GM21576 (cell line): ENCODE data around the gene GPX2.

Experiments
- ATAC-seq: cut with Tn5 transposase; IDR thresholded peaks from one replicate; pipeline ENCODE4 v1.9.1; 2021; ENCODE audit warnings: mild to moderate bottlenecking, moderate library complexity; ENCODE audit not compliant: unreplicated experiment

GPX2 gene

DNA sequence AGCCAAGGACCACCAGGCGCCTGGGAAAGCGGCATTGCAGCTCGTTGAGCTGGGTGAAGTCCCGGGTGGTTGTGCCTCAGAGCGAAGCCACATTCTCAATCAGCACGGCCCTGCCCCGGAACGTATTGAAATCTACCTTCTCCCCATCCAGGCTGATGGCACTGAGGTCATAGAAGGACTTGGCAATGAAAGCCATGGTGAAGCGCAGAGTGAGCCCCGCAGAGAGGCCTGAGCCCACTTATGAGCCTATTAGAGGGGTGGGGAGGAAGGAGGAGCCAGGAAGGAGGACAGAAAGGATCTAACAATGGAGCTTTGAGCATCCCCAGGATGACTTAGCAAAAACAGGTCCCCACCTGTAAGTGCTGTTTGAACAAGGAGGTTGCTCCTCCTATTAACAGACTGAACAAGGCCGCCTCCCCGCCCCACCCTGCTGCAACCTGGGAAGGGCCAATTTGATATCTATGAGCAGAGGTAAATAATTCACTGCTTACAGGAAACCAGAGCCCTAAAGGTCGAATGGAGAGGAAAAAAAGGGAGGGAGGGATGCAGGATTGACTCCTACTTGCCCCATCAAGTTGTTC, at the start of gene GPX2:
TSS of gene GPX2 (minus strand) at position 215 of the 581 bp plus-strand sequence. CDS start at position 196, 19 bp downstream.
- ATAC-seq, result no peak

DNA sequence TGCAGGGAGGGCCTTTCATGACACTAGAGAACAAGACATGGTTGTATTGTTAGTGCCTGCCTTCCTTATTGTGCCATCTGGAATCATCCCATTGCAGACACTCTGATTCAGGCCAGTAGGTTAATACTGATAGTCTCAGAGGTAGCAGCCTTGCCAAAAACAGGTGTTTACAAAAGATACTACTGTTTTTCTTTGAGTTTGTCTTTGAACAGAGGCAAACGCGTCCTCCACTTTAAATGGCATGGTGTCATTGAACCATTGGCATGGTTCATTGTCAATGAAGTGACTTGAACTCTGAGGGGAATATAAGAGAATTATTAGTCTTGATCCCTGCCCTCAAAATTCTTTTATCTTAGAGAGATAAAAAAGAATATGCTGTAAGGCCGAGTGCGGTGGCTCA, 48.4 kb upstream of the GPX2 start:
- no peak for ATAC-seq

DNA sequence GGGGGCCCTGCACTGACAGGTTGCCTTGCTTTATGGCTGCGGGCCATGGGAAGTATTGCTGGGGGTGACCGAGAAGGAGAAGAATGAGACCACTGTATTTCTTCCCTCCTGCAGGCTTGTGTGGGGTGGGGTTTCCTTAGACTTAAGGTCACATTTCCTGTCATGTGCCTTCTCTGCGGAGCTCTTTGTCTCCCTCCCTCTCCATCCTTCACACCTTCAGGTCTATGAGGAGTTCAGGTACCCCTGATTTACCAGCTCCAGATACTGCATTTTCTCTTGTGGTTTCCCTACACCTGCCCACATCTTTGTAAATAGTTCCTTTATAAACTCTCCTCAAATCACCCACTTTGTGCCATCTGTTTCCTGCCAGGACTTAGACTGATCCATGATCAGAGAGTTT, 47.8 kb upstream of the GPX2 start:
- ATAC-seq, result no peak

DNA sequence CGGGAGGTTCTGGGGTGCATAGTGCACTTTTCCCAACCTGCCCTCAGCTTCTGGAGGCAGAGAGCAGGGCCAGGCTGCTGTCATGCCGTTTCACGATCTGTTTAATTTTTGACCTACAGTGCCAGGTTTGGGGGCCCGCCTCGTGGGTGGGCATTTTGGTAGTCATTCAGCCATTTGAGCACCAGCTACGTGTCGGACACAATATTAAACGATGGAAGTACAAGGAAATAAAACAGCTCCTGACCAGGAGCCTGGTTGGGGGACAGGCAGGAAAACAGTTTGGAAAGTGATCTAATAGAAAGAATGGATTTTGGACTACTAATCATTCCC, 44.9 kb upstream of the GPX2 start:
- ATAC-seq, result no peak

DNA sequence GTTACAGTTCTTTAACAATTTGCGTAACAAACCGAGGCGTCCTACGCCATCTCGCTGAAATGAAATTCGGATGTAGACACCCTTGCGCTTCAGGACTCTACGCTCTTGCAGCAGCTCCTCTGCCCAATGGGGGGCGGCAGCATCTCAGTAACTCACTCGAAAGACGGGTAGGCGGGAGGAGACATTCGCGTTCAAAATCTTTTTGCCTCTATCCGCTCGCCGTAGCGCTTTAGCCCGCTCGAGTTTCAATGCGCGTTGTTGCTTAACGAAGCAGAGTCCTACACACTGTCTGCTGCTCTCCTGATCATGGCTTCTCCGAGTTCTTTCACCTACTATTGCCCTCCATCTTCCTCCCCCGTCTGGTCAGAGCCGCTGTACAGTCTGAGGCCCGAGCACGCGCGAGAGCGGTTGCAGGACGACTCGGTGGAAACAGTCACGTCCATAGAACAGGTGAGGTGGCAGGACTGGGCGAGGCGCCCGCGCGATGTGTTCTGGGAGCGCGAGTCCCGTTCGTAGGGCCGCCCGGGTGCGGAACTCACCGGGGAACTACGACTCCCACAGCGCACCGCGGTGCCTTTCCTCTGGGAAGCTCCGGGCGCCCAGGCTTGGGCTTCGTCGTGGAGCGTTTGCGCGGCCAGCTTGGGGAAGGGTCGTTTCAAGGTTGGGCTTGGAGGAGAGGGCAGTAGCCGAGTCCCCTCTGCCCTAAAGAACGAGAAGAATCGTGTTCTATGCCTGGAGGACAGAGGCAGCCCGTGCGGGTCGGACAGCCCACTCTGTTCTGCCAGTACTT, 44.3 kb upstream of the GPX2 start, which contains the start of gene FNTB:
TSS of gene FNTB (plus strand) at position 248 of the 790 bp plus-strand sequence. CDS start at position 307, 59 bp downstream.
- peak; percentile 84 for ATAC-seq

DNA sequence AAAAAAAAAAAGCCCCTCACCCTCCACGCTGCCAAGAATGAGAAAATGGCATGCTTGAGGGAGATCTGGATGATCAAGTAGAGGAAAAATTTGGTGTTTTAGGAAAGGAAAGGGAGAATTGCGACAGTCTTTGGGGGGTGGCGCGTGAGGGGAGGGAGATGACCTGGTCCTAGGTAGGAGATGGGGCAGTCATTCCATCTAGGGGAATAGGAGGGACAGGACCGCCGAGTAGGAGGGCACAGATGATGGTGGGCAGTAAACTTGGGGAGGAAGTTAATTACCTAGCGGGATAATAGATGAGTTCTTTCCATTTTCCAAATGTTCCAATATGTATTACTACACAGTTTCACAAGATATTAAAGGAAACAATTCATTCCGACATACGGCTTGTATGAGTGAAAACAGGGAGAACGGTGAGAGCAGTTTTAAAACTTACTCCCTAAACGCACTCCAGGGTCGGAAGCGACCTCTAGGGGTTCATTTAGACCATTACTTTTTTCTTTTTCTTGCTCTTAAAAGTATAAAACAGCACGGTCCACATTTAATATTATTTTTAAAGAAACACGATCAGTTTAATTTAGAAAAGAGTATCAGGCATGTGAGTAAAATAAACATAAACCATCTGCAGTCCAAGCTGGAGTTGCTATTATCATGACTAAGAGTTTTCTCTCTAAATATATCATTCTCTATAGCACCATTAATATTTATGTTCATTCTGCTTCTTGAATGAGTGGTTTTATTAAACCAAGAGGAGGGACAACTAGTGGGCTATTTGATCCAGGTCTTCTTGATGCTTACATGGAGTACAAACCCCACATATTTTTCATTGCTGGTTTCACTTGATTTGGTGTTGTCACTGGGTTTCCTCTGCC, 41.1 kb upstream of the GPX2 start:
- no peak for ATAC-seq

DNA sequence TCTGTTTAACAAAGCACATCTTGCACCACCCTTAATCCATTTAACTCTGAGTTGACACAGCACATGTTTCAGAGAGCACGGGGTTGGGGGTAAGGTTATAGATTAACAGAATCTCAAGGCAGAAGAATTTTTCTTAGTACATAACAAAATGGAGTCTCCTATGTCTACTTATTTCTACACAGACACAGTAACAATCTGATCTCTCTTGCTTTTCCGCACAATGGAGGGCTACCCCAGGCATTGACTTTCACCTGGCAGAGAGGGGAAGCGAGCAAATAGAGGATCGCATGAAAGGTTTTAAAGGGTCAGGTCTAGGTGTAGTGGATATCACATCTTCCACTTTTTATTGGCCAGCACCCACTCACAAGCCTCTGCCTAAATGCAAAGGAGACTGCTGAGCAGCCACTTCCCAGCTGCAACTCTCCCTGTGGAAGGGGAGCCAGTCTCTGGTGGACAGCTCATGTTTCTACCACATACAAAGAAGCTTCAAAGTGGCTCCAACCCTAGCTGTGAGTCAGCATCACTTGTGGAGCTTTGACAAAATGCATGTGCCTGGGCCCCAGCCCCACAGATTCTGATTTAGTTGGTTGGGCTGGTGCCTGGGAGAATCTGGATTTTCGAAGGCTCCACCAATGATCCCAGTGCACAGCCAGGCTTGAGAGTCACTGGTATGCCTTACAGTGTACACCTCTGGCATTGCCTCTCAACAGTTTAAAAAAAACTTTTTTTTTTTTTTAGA, 37.0 kb upstream of the GPX2 start:
- ATAC-seq, result no peak

DNA sequence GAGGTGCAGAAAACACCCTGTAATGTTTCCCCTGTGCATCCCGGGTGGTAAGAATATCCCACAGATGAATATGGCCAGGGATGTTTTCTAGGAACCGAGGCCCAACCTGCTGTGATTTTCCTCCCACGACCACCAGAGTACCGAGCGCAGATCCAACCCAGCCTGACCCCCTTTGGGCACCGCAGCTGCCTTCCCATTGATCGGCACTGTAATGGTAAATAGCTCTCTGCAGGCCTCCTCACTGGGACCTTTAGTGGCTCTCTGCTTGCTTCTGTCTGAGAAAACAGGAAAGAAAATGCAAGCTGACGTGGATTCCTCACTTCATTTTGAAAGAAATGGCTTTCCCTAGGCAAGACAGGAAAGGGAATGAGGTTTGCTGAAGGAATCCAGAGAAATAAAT, 32.0 kb upstream of the GPX2 start:
- ATAC-seq, result no peak

DNA sequence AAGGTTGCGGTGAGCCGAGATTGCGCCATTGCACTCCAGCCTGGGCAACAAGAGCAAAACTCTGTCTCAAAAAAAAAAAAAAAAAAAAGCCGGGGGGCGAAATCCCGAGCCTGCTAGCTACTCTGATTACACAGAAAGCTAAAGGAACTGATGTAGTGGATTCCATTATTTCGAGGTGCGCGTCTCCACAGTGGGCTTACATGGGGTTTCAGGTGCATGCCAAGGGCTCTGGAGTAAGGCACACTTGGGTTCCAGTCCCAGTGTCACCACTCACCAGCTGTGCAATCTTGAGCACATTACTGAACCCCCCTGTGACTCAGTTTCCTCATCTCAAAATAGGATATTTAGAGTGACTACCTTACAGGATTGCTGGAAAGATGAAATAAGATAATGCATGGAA, 31.3 kb upstream of the GPX2 start:
- no peak for ATAC-seq

DNA sequence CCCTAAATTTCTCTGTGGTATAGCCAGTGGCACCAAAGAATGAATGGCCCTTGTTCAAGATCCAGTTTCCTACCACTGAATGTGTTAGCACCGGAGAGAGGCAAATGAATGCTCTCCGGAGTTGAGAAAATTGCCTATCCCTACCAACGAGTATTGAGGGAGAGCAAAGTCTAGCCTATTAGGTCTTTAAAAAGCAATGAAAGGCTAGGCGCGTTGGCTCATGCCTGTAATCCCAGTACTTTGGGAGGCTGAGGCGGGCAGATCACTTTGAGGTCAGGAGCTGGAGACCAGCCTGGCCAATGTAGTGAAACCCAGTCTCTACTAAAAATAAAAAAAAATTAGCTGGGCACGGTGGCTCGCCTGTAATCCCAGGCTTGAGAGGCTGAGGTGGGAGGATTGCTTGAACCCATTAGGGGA, 30.5 kb upstream of the GPX2 start:
- ATAC-seq, result no peak

DNA sequence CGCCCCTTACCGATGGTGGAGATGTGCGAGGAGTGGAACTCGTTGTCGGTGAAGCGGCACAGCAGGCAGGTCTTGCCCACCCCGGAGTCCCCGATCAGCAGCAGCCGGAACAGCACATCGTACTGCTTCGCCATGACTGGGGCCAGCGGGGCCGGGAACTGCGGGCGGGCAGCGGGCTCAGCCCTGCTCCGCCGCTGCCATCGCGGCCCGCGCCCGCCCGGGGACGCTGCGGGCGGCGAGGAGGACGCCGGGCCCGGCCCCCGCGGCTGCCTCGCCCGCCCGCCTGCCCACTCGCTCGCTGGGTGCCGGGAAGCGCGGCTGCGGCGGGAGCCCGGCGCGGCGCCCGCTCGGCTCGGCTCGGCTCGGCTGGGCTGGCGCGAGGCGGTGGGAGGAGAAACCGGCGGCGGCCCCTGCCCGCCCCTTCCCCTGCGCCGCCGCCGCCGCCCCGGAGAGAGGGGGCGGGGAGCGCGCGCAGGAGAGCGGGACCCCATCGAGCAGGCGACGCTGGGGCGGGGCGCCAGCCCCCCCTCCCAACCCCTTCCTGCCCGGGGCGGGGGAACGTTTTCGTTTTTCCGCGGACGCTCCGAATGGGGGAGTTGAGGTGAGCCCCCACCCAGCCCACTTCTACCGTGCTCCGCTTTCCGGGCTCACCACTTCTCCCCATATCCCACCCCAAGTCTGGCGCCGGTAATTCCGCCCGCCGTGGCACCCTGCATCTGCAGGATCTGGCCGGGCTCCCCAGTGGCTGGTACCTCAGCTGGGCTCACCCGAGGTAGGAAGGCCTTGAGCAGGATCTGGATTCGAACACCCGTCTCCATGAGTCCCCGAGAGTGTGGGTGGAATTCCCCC, 29.6 kb upstream of the GPX2 start, which contains the start of gene RAB15:
TSS of gene RAB15 (minus strand) at position 394 of the 849 bp plus-strand sequence. CDS start at position 134, 260 bp downstream.
- no peak for ATAC-seq

DNA sequence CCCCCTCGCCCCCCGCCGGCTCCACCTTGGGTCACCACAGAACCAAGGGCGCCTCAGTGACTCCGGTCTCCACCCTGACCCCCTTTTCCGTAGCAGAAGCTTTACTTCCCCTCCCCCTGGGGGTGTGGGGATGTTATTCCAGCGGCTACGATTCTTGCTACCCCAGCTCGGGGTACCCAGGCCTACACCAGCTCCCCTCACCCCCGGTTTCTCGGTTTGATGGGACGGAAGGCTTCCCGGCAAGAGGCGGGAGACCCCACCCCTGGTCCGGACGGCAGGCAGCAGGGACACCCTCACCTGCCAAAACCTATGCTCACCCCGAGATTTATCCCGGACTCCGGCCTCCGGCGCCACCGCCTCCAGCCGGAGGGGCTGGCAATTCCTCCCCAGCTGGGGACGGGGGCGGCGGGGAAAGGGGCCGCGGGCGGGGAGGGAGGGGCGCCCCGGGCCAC, 29.0 kb upstream of the GPX2 start:
- no peak for ATAC-seq

DNA sequence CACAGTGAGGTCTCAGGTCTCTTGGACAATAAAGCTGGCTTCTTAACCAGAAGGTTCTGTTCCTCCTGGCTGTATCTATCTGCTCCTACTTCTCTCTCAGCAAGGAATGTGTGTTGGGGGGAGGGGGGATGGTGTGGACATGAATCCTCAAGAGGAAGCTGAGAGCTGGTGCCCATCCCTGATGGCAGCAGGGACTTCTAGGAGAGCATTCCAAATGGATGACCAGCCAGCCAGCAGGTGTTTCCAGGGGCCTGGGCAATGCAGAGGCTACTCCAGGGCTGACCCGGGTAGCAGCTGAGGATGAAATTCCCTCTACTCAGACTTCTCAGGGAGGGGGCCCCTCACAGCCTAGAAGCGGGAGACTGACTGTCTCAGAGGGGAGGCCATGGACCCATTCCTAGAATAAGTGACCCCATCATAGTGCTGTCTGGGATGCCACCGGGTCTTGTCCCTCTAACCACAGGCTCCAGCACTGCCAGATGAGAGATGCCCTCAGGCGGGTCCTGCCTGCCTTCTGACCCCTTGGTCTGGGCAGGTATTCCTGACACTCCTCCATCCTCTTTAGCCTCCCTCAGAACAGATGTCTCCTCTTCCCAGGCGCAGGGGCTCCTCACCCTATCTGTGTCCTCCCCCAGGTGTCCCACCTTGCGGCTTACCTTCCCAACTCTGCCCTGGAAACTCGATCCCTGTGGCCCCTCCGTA, 28.4 kb upstream of the GPX2 start:
- no peak for ATAC-seq

DNA sequence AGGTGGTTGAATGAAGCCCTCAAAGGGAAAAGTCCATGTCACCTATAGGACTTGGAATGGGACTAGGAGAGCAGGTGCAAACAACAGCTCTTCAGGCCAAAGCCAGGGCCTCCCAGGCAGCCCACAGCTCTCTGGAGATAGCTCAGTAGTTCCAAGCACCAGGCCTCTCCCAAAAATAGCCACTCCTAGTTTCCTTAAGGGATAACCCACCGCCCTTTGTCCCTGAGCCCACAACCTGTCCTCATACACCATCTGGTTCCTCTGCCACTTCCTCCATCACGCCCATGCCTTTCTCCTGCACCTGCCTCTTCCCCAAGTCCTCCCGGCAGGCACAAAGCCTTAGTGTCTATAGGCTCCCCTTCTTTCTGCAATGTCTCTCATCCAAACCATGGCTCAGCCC, 27.5 kb upstream of the GPX2 start:
- ATAC-seq, result no peak

DNA sequence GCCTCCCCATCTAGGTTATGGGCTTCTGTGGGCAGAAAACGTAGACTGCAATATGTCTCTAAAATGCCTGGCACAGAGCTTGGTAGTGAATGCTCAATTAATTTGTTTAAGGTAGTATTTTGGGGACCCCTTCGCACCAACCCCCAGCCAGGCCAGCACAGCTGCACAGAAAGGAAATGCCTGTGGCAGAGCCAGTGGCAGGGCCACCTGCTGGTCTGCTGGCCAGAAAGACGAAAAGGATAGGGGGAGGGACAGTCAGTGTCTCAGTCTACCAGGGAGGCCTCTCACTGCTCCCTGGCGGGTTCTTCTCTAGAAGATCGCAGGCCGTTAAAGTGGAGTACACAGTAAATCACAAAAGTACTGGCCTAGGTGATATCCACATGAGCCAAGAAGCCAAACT, 26.1 kb upstream of the GPX2 start:
- no peak for ATAC-seq

DNA sequence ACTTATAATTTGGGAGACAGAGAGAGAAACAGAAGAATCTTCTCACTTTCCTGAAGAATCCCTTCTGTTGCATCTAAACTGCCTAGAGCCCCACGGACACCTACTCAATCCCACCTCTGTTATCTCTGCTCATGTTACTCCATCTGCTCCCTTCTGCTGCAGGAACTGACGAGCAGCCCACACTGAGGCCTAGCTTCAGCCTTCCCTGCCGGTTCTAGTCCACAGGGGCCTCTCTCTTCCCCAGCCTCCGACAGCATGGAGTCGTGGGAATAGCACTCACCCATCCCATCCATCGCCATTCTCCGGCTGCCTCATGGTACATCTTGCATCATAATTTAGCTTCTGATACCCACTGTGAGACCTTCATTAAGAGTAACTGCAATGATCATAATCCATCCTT, 25.6 kb upstream of the GPX2 start:
- no peak for ATAC-seq

DNA sequence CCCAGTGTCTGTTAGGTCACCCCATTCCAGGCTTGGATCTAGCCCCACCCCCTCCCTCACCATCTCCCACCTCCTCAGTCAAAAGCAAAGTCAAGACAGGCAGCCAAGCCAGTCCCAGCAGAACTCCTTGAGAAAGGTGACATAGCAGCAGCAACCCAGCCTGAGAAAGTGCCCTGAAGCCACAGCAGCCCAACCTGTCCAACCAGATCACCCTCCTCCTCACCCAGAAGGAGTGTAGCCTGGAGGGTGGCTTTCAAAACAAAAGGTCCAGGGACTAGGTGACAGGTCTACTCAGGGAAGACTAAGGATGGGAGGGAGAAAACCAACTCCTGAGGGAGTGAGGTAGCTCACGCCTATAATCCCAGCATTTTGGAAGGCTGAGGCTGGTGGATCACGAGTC, 24.4 kb upstream of the GPX2 start:
- no peak for ATAC-seq

DNA sequence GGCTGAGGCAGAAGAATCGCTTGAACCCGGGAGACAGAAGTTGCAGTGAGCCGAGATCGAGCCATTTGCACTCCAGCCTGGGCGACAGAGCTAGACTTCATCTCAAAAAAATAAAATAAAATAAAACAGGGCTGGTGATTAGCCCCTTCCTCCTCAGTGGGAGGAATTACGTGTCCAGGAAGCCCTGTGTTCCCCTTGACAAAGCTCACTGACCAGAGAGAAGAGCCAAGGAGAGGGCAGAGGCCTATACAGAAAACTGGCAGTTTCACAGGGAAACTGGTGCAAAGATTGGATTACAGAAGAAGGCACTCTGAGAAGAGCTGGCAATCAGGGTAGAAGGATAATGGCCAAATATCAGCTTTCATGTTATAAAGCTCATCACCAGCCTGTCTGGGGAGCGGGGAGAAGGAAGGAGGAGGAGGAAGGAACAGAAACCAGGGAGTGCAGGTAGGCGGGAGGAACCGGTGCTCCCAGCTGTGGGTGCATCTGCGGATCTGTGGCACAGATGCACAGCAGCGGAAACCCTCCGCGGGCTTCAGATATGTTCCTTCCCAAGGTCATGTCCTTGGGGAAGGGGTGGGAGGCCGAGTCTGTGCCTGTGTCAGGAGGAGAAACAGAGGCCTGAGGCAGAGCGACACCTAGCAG, 22.9 kb upstream of the GPX2 start:
- no peak for ATAC-seq

DNA sequence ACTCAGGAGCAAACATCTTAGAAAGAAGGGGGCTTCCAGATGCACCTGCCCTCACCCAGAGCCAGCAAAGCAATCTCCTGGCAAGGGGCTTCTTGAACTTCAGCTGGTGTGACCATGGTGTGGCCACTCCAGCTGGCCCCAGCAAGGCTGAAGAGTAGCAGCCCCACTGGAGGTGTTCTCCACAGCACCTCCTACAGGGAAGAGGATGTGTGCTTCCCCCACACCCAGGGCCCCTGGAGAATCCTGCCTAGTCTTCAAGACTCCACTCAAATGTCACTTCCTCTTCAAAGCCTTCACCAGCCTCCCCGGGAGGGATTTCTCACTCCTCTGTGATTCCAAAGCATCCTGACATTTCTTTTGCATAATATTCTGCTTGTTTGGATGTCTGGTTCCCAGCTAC, 21.1 kb upstream of the GPX2 start:
- ATAC-seq, result no peak
